Neuronal stem cell (in vitro differentiated cells): ENCODE measurements around the gene AIPL1.

Source experiments
- DNase-seq: peaks from one replicate; pipeline ENCODE4 v3.0.0-alpha.2; 2013; ENCODE audit warnings: low spot score
- H2AFZ ChIP-seq: one replicate; pipeline ENCODE4 v1.6.1; 2013; ENCODE audit warnings: mild to moderate bottlenecking, low read length, inconsistent platforms
- H2AK5ac ChIP-seq: 2 replicates; pipeline ENCODE4 v1.6.1; 2013; ENCODE audit warnings: low read depth, mild to moderate bottlenecking, inconsistent platforms, low read length, moderate library complexity, mixed read lengths
- H2BK120ac ChIP-seq: 2 replicates; pipeline ENCODE4 v1.6.1; 2013; ENCODE audit warnings: low read depth, mild to moderate bottlenecking, inconsistent platforms, low read length, moderate library complexity, mixed read lengths
- H2BK12ac ChIP-seq: one replicate; pipeline ENCODE4 v1.6.1; 2013; ENCODE audit warnings: low read length, inconsistent platforms
- H2BK15ac ChIP-seq: 2 replicates; pipeline ENCODE4 v1.6.1; 2013; ENCODE audit warnings: mild to moderate bottlenecking, low read length, inconsistent platforms, mixed read lengths
- H2BK5ac ChIP-seq: one replicate; pipeline ENCODE4 v1.6.1; 2013; ENCODE audit warnings: inconsistent platforms, mild to moderate bottlenecking, low read length, moderate library complexity
- H3K14ac ChIP-seq: one replicate; pipeline ENCODE4 v1.6.1; 2013; ENCODE audit warnings: low read length, inconsistent platforms
- H3K18ac ChIP-seq: 2 replicates; pipeline ENCODE4 v1.6.1; 2013; ENCODE audit warnings: low read length, inconsistent platforms
- H3K23ac ChIP-seq: 2 replicates; pipeline ENCODE4 v1.6.1; 2013; ENCODE audit warnings: low read depth, mild to moderate bottlenecking, mixed read lengths, low read length, inconsistent platforms; ENCODE audit not compliant: poor library complexity
- H3K27ac ChIP-seq: replicated peaks from 3 replicates; pipeline ENCODE4 v1.5.1; 2013; ENCODE audit warnings: low read length, inconsistent platforms
- H3K27me3 ChIP-seq, 3 experiments: 2 replicates each; pipeline ENCODE4 v1.6.1; 2013; ENCODE audit warnings: low read length in 3 of 3, mild to moderate bottlenecking in 2 of 3, inconsistent platforms in 1 of 3, low read depth in 1 of 3, mixed read lengths in 1 of 3, moderate library complexity in 1 of 3; ENCODE audit not compliant: control insufficient read depth in 3 of 3, insufficient read depth in 3 of 3
- H3K36me3 ChIP-seq, 2 donors: replicated peaks in 1 of 2; 2 replicates each; pipeline ENCODE4 v1.6.1; 2013; ENCODE audit warnings: low read length in 2 of 2; ENCODE audit not compliant: control insufficient read depth in 2 of 2, insufficient read depth in 2 of 2
- H3K4ac ChIP-seq: 2 replicates; pipeline ENCODE4 v1.6.1; 2013; ENCODE audit warnings: inconsistent platforms, mild to moderate bottlenecking, low read length, moderate library complexity
- H3K4me1 ChIP-seq, 2 donors: 1 replicate in 1 of 2; 2 replicates in 1 of 2; pipeline ENCODE4 v1.6.1; 2013; ENCODE audit warnings: low read length in 2 of 2, low read depth in 1 of 2; ENCODE audit not compliant: control insufficient read depth in 2 of 2, insufficient read depth in 1 of 2
- H3K4me2 ChIP-seq: one replicate; pipeline ENCODE4 v1.6.1; 2013; ENCODE audit warnings: mild to moderate bottlenecking, low read length, inconsistent platforms; ENCODE audit not compliant: insufficient read depth, poor library complexity, severe bottlenecking
- H3K4me3 ChIP-seq, 2 donors: 2 replicates each; pipeline ENCODE4 v1.5.1; 2013; ENCODE audit warnings: low read length in 2 of 2, mild to moderate bottlenecking in 2 of 2, inconsistent platforms in 1 of 2, moderate library complexity in 1 of 2
- H3K79me1 ChIP-seq: one replicate; pipeline ENCODE4 v1.6.1; 2013; ENCODE audit warnings: low read depth, mild to moderate bottlenecking, inconsistent platforms, low read length, moderate library complexity
- H3K9ac ChIP-seq: one replicate; pipeline ENCODE4 v1.6.1; 2013; ENCODE audit warnings: mild to moderate bottlenecking, low read depth, low read length, inconsistent platforms; ENCODE audit not compliant: poor library complexity
- H3K9me3 ChIP-seq, 2 donors: replicated peaks in 1 of 2; 2 replicates each; pipeline versions ENCODE3 to v1.6.1; 2013; ENCODE audit warnings: low read length in 2 of 2, mild to moderate bottlenecking in 2 of 2, inconsistent platforms in 1 of 2, low read depth in 1 of 2, mixed read lengths in 1 of 2, moderate library complexity in 1 of 2; ENCODE audit not compliant: control insufficient read depth in 2 of 2, insufficient read depth in 1 of 2
- H4K8ac ChIP-seq: one replicate; pipeline ENCODE4 v1.6.1; 2013; ENCODE audit warnings: low read depth, mild to moderate bottlenecking, inconsistent platforms, low read length, moderate library complexity
- H4K91ac ChIP-seq: one replicate; pipeline ENCODE4 v1.6.1; 2013; ENCODE audit warnings: low read length, low read depth, mild to moderate bottlenecking, inconsistent platforms; ENCODE audit not compliant: poor library complexity
- WGBS, 2 donors: extraction: QIAGEN DNeasy Blood & Tissue Kit; methylation state at CpG; one replicate each; pipeline ENCODE4 v1.1.7; 2013; ENCODE audit warnings: missing lambda C conversion rate in 2 of 2, mixed read lengths in 1 of 2; ENCODE audit not compliant: insufficient read length in 2 of 2, insufficient replicate concordance in 1 of 2; ENCODE audit errors: extremely low coverage in 2 of 2; 5-methylcytosine and 5-hydroxymethylcytosine counted together

AIPL1 gene

GRCh38 chr17:6480303-6480675, 45.4 kb upstream of the AIPL1 start:
- Histone ChIP-seq H4K8ac (no peak overlapping the region), H2AK5ac (peak overlapping the region; percentile 89), H2BK15ac (peak overlapping the region; percentile 86), H3K4me1 (peaks cover 8 to 17% of the 10 kb centered on the region in 2 donors), H3K9ac (no peak overlapping the region), H3K79me1 (no peaks in the 10 kb centered on the region), H3K4me3 (no peak overlapping the region), H2BK120ac (peak overlapping the region; percentile 83), H3K9me3 (no peaks in the 10 kb centered on the region), H3K27me3 (peaks cover 0 to 3% (median 0%) of the 10 kb centered on the region in 3 experiments), H2BK5ac (peak overlapping the region; percentile 62), H4K91ac (no peak overlapping the region), H3K18ac (peak overlapping the region; percentile 93), H3K36me3 (no peaks in the 10 kb centered on the region), H3K4ac (peak overlapping the region; percentile 31), H2BK12ac (no peak overlapping the region), H3K4me2 (no peak overlapping the region), H2AFZ (peak overlapping the region; percentile 5), H3K14ac (no peak overlapping the region), H3K23ac (no peak overlapping the region), H3K27ac (peak overlapping the region; percentile 57)
- no peak for DNase-seq
- WGBS, 2 donors: no CpG with 5 or more reads among the region's 9 CpGs

- H3K27me3 ChIP-seq: peaks cover 0 to 3% (median 0%) of the 10 kb centered on the region in 3 experiments
- H3K9me3 ChIP-seq: no peaks in the 10 kb centered on the region
- no peak overlapping the region for H3K4ac ChIP-seq
- H3K4me1 ChIP-seq: peaks cover 12 to 21% of the 10 kb centered on the region in 2 donors
- no peak overlapping the region for H2BK15ac ChIP-seq
- peak overlapping the region; percentile 10 for H2BK120ac ChIP-seq
- H4K8ac ChIP-seq: no peak overlapping the region
- no peak overlapping the region for H2BK12ac ChIP-seq
- H3K27ac ChIP-seq: peak overlapping the region; percentile 57
- peak overlapping the region; percentile 95 for H3K18ac ChIP-seq
- no peak overlapping the region for H3K4me3 ChIP-seq
- H2AFZ ChIP-seq: peak overlapping the region; percentile 5
- no peaks in the 10 kb centered on the region for H3K36me3 ChIP-seq
- H3K79me1 ChIP-seq: no peaks in the 10 kb centered on the region
- peak overlapping the region; percentile 0 for H3K9ac ChIP-seq
- no peak overlapping the region for H3K4me2 ChIP-seq
- H3K14ac ChIP-seq: no peak overlapping the region
- no peak overlapping the region for H3K23ac ChIP-seq
- no peak overlapping the region for H4K91ac ChIP-seq
- no CpG with 5 or more reads among the region's 13 CpGs for WGBS, 2 donors
- no peak for DNase-seq
- peak overlapping the region; percentile 14 for H2BK5ac ChIP-seq
- H2AK5ac ChIP-seq: no peak overlapping the region
Measured at GRCh38 chr17:6479622-6480302, 44.8 kb upstream of the AIPL1 start.

- Histone ChIP-seq H3K79me1 (no peaks in the 10 kb centered on the region), H3K4ac (peak overlapping the region; percentile 87), H3K9ac (no peak overlapping the region), H3K27me3 (peaks cover 0 to 3% (median 0%) of the 10 kb centered on the region in 3 experiments), H3K9me3 (no peaks in the 10 kb centered on the region), H3K36me3 (no peaks in the 10 kb centered on the region), H4K8ac (peak overlapping the region; percentile 67), H2BK15ac (peak overlapping the region; percentile 99), H2AK5ac (peak overlapping the region; percentile 93), H4K91ac (peak overlapping the region; percentile 49), H2BK120ac (peak overlapping the region; percentile 93), H2BK5ac (peak overlapping the region; percentile 54), H2AFZ (no peak overlapping the region), H3K23ac (no peak overlapping the region), H3K4me3 (no peak overlapping the region), H3K14ac (no peak overlapping the region), H3K4me2 (no peak overlapping the region), H3K4me1 (peaks cover 12 to 29% of the 10 kb centered on the region in 2 donors), H2BK12ac (peak overlapping the region; percentile 96), H3K18ac (peak overlapping the region; percentile 95), H3K27ac (peak overlapping the region; percentile 12)
- no peak for DNase-seq
- WGBS, 2 donors: no CpG with 5 or more reads among the region's 11 CpGs
Measured at GRCh38 chr17:6478486-6478885, 43.6 kb upstream of the AIPL1 start.

- H3K4me2 ChIP-seq: no peak overlapping the region
- H2AK5ac ChIP-seq: peak overlapping the region; percentile 93
- H2BK5ac ChIP-seq: peak overlapping the region; percentile 17
- peaks cover 13 to 33% of the 10 kb centered on the region in 2 donors for H3K4me1 ChIP-seq
- peak overlapping the region; percentile 76 for H3K23ac ChIP-seq
- WGBS, 2 donors: no CpG with 5 or more reads among the region's 14 CpGs
- peak overlapping the region; percentile 90 for H3K18ac ChIP-seq
- H3K79me1 ChIP-seq: no peaks in the 10 kb centered on the region
- no peak for DNase-seq
- H3K36me3 ChIP-seq: no peaks in the 10 kb centered on the region
- no peak overlapping the region for H3K9ac ChIP-seq
- no peak overlapping the region for H3K4ac ChIP-seq
- no peak overlapping the region for H4K8ac ChIP-seq
- H3K27me3 ChIP-seq: peaks cover 0 to 3% (median 0%) of the 10 kb centered on the region in 3 experiments
- peak overlapping the region; percentile 99 for H2BK15ac ChIP-seq
- no peaks in the 10 kb centered on the region for H3K9me3 ChIP-seq
- no peak overlapping the region for H3K27ac ChIP-seq
- peak overlapping the region; percentile 69 for H2BK12ac ChIP-seq
- H2BK120ac ChIP-seq: peak overlapping the region; percentile 93
- no peak overlapping the region for H2AFZ ChIP-seq
- H4K91ac ChIP-seq: peak overlapping the region; percentile 27
- no peak overlapping the region for H3K14ac ChIP-seq
- H3K4me3 ChIP-seq: no peak overlapping the region
Measured at GRCh38 chr17:6477831-6478383, 43.0 kb upstream of the AIPL1 start.
